ENCODE data around the gene MPL.

MPL gene

GRCh38 chr1:43386676-43387075 is 49.1 kb downstream of the MPL start:
- H3K4me3 ChIP-seq (ENCODE audit: low read depth, low read length), result no peak overlapping the region
- TF ChIP-seq MYC (IDR thresholded peaks at IDR 0.05; ENCODE audit: low read depth, low read length), result no peak
- no peak for TF ChIP-seq POLR2A (IDR thresholded peaks at IDR 0.05; ENCODE audit: extremely low read depth, insufficient read length)
- TF ChIP-seq, protein P1, sequence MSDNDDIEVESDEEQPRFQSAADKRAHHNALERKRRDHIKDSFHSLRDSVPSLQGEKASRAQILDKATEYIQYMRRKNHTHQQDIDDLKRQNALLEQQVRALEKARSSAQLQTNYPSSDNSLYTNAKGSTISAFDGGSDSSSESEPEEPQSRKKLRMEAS (IDR thresholded peaks at IDR 0.05; ENCODE audit: low read depth, low read length), result no peak
- TF ChIP-seq, protein P2, sequence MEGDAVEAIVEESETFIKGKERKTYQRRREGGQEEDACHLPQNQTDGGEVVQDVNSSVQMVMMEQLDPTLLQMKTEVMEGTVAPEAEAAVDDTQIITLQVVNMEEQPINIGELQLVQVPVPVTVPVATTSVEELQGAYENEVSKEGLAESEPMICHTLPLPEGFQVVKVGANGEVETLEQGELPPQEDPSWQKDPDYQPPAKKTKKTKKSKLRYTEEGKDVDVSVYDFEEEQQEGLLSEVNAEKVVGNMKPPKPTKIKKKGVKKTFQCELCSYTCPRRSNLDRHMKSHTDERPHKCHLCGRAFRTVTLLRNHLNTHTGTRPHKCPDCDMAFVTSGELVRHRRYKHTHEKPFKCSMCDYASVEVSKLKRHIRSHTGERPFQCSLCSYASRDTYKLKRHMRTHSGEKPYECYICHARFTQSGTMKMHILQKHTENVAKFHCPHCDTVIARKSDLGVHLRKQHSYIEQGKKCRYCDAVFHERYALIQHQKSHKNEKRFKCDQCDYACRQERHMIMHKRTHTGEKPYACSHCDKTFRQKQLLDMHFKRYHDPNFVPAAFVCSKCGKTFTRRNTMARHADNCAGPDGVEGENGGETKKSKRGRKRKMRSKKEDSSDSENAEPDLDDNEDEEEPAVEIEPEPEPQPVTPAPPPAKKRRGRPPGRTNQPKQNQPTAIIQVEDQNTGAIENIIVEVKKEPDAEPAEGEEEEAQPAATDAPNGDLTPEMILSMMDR (IDR thresholded peaks at IDR 0.05; ENCODE audit: low read depth, low read length), result no peak
- DNase-seq (ENCODE audit: low read depth), result no peak

- no peak for TF ChIP-seq MYC (IDR thresholded peaks at IDR 0.05; ENCODE audit: low read depth, low read length)
- TF ChIP-seq POLR2A (IDR thresholded peaks at IDR 0.05; ENCODE audit: extremely low read depth, insufficient read length), result no peak
- TF ChIP-seq, protein P2 (IDR thresholded peaks at IDR 0.05; ENCODE audit: low read depth, low read length), result no peak
- TF ChIP-seq, protein P1 (IDR thresholded peaks at IDR 0.05; ENCODE audit: low read depth, low read length), result no peak
- DNase-seq (ENCODE audit: low read depth), result no peak
- peak overlapping the region; percentile 92 for H3K4me3 ChIP-seq (ENCODE audit: low read depth, low read length)
These were observed 50.5 kb downstream of the MPL start for GRCh38 chr1:43387976-43388599.

DNA sequence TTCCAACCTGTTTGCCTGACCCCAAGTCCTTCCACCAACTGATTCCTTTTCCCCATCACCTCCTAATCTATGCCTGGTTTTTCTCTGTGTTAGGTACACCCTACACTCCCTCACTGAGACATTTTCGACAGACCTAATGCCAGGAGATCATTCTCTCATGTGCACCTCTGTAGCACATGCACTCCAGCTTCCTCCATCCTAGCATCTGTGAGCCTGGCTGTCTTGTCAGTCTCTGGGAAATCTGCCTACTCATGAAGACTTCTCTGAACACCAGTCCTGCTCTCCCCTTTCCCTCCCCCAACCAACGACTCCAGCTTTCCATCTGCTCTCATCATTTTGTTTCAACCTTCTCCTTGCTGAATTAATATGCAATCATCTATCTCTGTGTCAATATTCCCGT is 51.0 kb downstream of the MPL start:
- DNase-seq (ENCODE audit: low read depth), result no peak
- TF ChIP-seq POLR2A (IDR thresholded peaks at IDR 0.05; ENCODE audit: extremely low read depth, insufficient read length) (no peak), MYC (IDR thresholded peaks at IDR 0.05; ENCODE audit: low read depth, low read length) (no peak)
- TF ChIP-seq, protein P1 (IDR thresholded peaks at IDR 0.05; ENCODE audit: low read depth, low read length), result no peak
- TF ChIP-seq, protein P2 (IDR thresholded peaks at IDR 0.05; ENCODE audit: low read depth, low read length), result no peak
- H3K4me3 ChIP-seq (ENCODE audit: low read depth, low read length), result peak overlapping the region; percentile 92

GRCh38 chr1:43389326-43390313 is 52.0 kb downstream of the MPL start, which contains the start of the genes MED8 and SZT2:
Gene MED8, minus strand, starts transcription at chr1:43389800. Its CDS starts 36 bp downstream, at chr1:43389764.
Gene SZT2, plus strand, starts transcription at chr1:43389899. Its CDS starts 70 bp downstream, at chr1:43389969.
- peak within 1 kb of the TSS; percentile 92 for H3K4me3 ChIP-seq (ENCODE audit: low read depth, low read length)
- TF ChIP-seq POLR2A (IDR thresholded peaks at IDR 0.05; ENCODE audit: extremely low read depth, insufficient read length) (peak; percentile 81), MYC (IDR thresholded peaks at IDR 0.05; ENCODE audit: low read depth, low read length) (peak; percentile 28; the same call in 1 of the 2 replicates)
- TF ChIP-seq, protein P1 (IDR thresholded peaks at IDR 0.05; ENCODE audit: low read depth, low read length), result no peak; the same call in 1 of the 2 replicates
- TF ChIP-seq, protein P2 (IDR thresholded peaks at IDR 0.05; ENCODE audit: low read depth, low read length), result no peak
- DNase-seq (ENCODE audit: low read depth), result peak; percentile 93

- TF ChIP-seq POLR2A (IDR thresholded peaks at IDR 0.05; ENCODE audit: extremely low read depth, insufficient read length), result no peak
- TF ChIP-seq, protein P1 (IDR thresholded peaks at IDR 0.05; ENCODE audit: low read depth, low read length), result no peak
- no peak for TF ChIP-seq MYC (IDR thresholded peaks at IDR 0.05; ENCODE audit: low read depth, low read length)
- TF ChIP-seq, protein P2 (IDR thresholded peaks at IDR 0.05; ENCODE audit: low read depth, low read length), result no peak
- no peak for DNase-seq (ENCODE audit: low read depth)
- no peak overlapping the region for H3K4me3 ChIP-seq (ENCODE audit: low read depth, low read length)
These were observed 55.1 kb downstream of the MPL start for GRCh38 chr1:43392702-43393101.
